WERI-Rb-1 (cell line): ENCODE measurements around the gene IPMK.
"Not testable (repeated sequence)": the region's sequence is repeated elsewhere in the genome, so short reads cannot be mapped to it uniquely, and the experiment has no call there.

ENCODE experiments used
- DNase-seq: peaks from one replicate; pipeline ENCODE4 v3.0.0-alpha.2; 2020
- H3K27ac ChIP-seq: fragments of 250-450 bp; sonication (Bioruptor Pico); 2 replicates; pipeline ENCODE4 v1.5.1; 2020; ENCODE audit warnings: mild to moderate bottlenecking, moderate library complexity
- H3K27me3 ChIP-seq: fragments of 250-450 bp; sonication (Bioruptor Pico); 2 replicates; pipeline ENCODE4 v1.5.1; 2021; ENCODE audit warnings: mild to moderate bottlenecking, low read depth, moderate library complexity; ENCODE audit not compliant: insufficient read depth, severe bottlenecking
- H3K36me3 ChIP-seq: fragments of 250-450 bp; sonication (Bioruptor Pico); 2 replicates; pipeline ENCODE4 v1.5.1; 2020; ENCODE audit warnings: mild to moderate bottlenecking, moderate library complexity
- H3K4me3 ChIP-seq: 2 replicates; pipeline ENCODE4 v1.5.1; 2011; ENCODE audit warnings: low read depth, mild to moderate bottlenecking, control low read depth, low read length
- H3K9me3 ChIP-seq: fragments of 250-450 bp; sonication (Bioruptor Pico); 2 replicates; pipeline ENCODE4 v1.5.1; 2021; ENCODE audit warnings: mild to moderate bottlenecking, moderate library complexity; ENCODE audit not compliant: severe bottlenecking
- CTCF ChIP-seq: IDR thresholded peaks from 2 replicates; pipeline ENCODE4 v1.5.1; 2011; ENCODE audit warnings: low read depth, mild to moderate bottlenecking, control low read depth, inconsistent platforms, low read length

Gene IPMK

GRCh38 chr10:58173391-58173790, 94.3 kb downstream of the IPMK start:
- H3K27ac ChIP-seq: no peak overlapping the region
- no peak overlapping the region for H3K4me3 ChIP-seq
- H3K36me3 ChIP-seq: no peaks in the 10 kb centered on the region
- H3K9me3 ChIP-seq: no peaks in the 10 kb centered on the region
- no peak for TF ChIP-seq CTCF
- H3K27me3 ChIP-seq: no peaks in the 10 kb centered on the region
- DNase-seq: no peak

- H3K36me3 ChIP-seq: no peaks in the 10 kb centered on the region
- no peaks in the 10 kb centered on the region for H3K9me3 ChIP-seq
- H3K27me3 ChIP-seq: no peaks in the 10 kb centered on the region
- H3K27ac ChIP-seq: no peak overlapping the region
- DNase-seq: no peak
- TF ChIP-seq CTCF: no peak
- no peak overlapping the region for H3K4me3 ChIP-seq
These were observed 96.5 kb downstream of the IPMK start for GRCh38 chr10:58171146-58171545.

- DNase-seq: no peak
- Histone ChIP-seq H3K27ac (no peak overlapping the region), H3K27me3 (no peaks in the 10 kb centered on the region), H3K9me3 (no peaks in the 10 kb centered on the region), H3K36me3 (no peaks in the 10 kb centered on the region), H3K4me3 (no peak overlapping the region)
- no peak for TF ChIP-seq CTCF
These were observed 103.2 kb downstream of the IPMK start for GRCh38 chr10:58164517-58164916.

- H3K9me3 ChIP-seq: no peaks in the 10 kb centered on the region
- no peak overlapping the region for H3K4me3 ChIP-seq
- DNase-seq: no peak
- no peaks in the 10 kb centered on the region for H3K36me3 ChIP-seq
- no peak for TF ChIP-seq CTCF
- H3K27me3 ChIP-seq: no peaks in the 10 kb centered on the region
- no peak overlapping the region for H3K27ac ChIP-seq
These were observed 108.9 kb downstream of the IPMK start for GRCh38 chr10:58158806-58159205.

GRCh38 chr10:58157076-58157766, 110.5 kb downstream of the IPMK start:
- Histone ChIP-seq H3K27ac (no peak overlapping the region), H3K9me3 (no peaks in the 10 kb centered on the region), H3K27me3 (no peaks in the 10 kb centered on the region), H3K4me3 (no peak overlapping the region), H3K36me3 (no peaks in the 10 kb centered on the region)
- no peak for DNase-seq
- no peak for TF ChIP-seq CTCF

- not testable (repeated sequence) for H3K36me3 ChIP-seq, H3K27ac ChIP-seq, H3K4me3 ChIP-seq, DNase-seq, H3K27me3 ChIP-seq, H3K9me3 ChIP-seq
These were observed 111.8 kb downstream of the IPMK start for GRCh38 chr10:58155941-58156340.
